NCI-H1417 (cell line): ENCODE results near the gene ACKR2.
"Not testable (repeated sequence)": the region's sequence is repeated elsewhere in the genome, so short reads cannot be mapped to it uniquely, and the experiment has no call there.

Experiments
- DNase-seq, 3 experiments: peaks; one replicate each; lab custom pipeline; 2025; lab: John Stamatoyannopoulos, UW

Gene ACKR2

DNA sequence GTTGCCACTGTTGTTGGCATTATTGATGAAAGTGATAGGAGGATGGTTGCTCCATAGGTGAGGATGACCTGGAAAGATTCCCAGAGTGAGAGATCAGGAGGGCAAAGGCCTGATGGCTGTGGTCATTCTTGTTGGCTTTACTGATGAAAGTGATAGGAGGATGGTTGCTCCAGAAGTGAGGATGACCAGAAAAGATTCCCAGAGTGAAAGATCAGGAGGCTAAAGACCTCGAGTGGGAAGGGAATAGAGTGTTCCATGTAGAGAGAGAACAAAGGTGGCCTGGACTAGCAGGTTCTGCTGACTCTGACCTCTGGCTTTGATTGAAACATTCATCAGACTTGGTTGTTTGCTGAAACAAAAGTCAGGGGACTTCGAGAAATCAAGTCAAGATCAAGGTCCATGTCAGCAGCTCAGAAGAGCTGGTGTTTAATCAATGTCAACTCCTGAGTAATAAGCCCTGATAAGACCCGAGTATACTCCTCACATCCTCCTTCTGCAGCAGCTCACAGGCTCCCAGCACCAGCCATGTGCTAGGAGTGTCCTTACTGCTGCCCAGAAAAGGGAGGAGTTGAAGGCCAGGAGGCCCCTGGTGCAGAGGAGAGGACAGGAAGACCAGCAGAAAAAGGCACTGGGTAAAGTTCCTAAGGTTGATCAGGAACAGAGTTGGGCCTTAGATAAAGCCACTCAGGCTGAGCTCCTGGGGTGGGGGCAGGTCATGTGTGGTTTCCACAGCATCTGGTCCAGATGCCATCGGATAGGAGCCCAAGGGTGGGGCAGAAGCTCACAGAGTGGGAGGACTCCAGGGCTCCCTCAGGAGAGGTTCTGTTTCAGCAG is 46.5 kb downstream of the ACKR2 start:
- no peak for DNase-seq

DNA sequence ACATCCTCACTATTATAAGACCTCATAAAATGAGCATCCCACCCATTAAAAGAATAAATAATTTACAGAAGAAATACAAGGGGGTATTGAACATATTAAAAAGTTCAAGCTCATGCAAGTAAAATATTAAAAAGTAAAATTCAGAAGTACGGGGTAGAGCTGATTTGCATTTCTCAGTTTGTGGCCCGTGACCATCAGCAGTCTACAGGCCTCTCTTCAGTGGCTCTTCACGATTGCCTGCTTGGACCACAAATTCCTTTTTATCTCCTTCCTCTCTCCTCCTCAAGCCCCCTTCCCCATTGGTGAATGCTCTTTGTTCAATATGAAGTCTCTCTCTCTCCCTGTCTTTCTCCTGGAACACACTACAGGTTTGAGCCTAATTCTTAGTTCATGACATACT is 47.3 kb downstream of the ACKR2 start:
- no peak for DNase-seq

DNA sequence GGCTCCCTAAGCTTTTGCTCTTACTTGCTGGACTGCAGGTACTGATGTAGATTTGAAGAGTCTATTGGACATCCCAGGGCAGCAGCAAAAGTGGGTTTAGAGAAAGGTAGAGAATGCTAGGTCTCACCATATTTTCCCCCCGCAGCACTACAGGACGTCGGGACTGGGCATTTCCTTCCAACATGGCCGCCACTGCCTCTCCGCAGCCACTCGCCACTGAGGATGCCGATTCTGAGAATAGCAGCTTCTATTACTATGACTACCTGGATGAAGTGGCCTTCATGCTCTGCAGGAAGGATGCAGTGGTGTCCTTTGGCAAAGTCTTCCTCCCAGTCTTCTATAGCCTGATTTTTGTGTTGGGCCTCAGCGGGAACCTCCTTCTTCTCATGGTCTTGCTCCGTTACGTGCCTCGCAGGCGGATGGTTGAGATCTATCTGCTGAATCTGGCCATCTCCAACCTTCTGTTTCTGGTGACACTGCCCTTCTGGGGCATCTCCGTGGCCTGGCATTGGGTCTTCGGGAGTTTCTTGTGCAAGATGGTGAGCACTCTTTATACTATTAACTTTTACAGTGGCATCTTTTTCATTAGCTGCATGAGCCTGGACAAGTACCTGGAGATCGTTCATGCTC is 55.2 kb downstream of the ACKR2 start:
- no peak for DNase-seq

DNA sequence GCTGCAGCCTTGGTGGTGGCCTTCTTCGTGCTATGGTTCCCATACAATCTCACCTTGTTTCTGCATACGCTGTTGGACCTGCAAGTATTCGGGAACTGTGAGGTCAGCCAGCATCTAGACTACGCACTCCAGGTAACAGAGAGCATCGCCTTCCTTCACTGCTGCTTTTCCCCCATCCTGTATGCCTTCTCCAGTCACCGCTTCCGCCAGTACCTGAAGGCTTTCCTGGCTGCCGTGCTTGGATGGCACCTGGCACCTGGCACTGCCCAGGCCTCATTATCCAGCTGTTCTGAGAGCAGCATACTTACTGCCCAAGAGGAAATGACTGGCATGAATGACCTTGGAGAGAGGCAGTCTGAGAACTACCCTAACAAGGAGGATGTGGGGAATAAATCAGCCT is 56.0 kb downstream of the ACKR2 start:
- DNase-seq = no peak

DNA sequence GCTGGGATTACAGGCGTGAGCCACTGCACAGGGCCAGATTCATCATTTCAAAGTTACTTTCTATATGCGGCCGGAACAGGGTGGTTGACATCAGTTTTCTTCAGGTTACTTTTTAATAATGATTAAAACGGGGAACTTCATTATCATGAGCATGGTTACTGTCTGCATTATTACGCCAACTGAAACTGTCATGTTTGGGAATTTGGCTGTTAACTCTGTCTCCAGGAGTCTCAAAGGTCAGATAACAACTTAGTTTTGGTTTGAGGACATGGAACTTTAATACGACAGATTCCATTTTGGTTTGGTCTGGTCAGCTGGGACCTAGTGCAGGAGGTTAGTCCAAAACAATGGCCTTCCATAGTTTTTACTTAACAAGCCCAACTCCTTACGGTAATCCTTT is 57.9 kb downstream of the ACKR2 start:
- no peak for DNase-seq

DNA sequence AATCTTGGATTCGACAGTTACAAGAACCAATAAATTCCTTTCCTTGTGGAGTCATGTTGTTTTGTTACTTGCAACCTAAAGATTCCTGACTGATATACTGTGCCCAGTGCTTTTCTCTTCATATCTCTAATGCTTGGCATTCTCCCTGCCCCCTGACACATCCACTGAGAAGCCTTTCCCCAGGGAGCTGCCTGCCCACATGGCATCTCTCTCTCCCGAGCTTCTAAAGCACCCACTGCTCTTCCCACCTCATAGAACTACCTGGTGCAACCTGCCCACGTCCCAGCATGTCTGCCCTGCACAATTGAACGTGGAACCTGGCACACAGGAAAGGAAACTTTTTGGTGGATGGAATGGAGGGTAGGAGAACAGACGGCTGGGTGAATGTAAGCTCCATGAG is 59.6 kb downstream of the ACKR2 start:
- DNase-seq = no peak

DNA sequence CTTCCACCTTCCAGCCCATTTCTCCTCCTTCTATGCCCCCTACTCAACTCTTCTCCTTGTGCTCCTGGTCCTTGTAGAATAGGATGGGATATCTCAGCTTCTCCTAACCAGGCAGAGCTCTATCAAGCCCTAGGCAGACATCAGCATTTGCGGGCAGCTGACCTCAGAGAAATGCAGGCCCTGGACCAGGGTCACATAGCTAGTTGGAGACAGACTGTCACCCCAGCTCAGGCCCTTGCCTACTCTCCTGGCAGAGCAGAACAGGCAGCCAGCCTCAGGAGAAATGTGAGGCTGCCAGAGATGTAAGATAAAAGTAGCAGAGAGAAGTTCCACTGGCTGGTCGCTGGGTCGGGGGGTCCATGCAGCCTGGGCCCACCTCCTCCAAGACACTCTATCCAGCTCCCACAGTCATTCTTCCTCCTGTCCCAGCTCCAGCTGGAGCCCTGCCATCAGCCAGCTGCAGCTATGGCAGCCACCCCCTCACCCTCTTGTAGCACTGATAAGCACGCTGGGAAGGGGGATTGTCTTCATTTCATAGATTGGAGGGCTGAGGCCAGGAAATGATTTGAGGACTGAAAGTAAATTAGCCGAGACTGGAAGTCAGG is 62.4 kb downstream of the ACKR2 start:
- no peak for DNase-seq

DNA sequence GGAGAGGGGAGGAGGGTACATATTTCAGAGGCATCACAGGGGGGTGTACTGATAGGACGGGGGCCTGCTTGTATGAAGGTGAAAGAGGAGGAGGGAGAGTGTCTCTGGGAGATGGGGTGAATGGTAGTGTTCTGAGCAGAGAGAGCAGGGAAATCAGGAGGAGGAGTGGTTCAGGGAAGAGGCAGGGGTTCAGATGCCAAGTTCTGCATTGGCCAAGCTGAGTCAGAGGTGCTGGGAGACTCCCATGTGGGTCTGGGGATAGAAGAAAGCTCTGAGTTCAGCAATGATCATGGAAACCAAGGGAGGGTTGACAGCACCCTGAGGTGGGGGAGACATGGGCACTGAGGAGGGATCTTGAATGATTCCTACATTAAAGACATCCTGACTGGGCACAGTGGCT is 63.5 kb downstream of the ACKR2 start:
- DNase-seq = no peak

DNA sequence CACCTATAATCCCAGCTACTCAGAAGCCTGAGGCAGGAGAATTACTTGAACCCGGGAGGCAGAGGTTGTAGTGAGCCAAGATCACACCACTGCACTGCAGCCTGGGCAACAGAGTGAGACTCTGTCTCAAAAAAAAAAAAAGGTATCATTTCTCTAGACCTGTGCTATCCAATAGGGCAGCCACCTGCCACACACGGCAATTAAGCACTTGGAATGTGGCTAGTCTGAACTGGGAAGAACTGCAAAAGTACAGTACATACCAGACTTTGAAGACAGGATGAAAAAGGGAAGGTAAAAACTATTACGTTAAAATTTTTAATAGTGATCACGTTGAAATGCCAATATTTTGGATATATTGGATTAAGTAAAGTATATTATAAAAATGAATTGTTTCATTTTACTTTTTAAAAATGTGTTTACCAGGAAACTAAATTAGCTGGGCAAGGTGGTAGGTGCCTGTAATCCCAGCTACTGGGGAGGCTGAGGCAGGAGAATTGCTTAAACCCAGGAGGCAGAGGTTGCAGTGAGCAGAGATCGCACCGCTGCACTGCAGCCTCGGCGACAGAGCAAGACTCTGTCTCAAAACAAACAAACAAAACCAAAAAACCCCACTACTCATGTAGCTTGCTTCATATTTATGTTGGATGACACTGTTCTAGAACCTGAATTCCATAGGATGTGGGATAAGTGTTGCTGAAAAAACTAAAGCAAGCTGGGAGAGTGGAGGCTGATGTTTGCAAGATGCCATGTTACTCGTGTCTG is 64.2 kb downstream of the ACKR2 start:
- DNase-seq = no peak

DNA sequence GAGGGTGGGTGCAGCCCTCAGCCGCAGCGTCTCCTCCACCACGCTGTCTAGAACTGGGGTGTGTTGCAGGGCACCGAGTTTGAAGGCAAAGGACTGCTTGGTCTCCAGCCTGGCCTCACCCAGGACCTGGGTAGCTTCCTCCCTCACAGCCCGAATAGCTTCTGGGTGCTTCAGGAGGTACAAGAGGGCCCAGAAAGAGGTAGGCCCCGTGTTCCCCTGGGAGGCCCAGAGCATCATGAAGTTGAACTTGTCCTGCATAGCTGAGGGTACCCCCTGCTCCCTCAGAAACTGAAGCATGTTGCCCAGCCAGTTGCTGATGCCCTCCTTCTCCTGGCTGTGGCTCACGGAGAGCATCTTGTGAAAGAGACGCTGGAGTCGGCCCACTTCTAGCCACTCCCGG is 65.5 kb downstream of the ACKR2 start:
- no peak for DNase-seq

DNA sequence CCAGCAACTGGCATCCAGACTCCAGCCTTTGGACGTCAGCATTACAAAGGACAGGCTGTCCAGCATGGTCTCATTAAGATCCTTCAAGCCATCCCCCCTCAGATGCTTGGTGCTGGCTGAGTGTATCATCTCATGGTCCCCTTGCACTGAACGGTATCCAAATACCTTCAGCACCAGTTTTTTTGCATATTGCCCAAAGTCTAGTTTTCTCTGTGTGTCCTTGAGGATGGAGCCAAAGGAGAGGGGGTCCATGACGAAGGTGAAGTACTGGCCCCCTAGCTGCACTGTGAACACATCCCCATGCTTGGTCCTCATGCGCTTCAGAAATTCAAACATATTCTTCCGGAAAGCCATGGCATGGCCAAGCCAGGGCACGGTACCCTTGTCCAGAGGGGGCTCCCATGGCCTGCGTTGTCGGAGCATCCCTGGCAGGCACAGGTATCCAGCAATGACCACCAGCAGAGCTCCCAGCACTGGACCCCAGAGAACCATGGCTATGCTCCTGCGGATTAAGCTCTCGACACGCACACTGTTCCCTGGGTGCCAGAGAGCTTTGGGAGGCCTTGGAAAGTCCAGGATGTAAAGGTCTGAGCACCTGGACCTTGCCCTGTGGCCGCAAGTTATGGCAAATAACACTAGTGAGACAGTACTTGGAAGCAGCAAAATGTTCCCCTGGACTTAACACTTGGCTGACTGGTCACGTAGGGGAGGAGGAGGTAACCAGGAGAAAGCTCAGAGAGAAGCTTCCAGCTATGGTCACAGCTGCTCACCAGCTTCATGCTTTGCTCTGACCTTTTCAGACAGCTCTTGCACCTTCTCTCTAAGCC is 66.3 kb downstream of the ACKR2 start, which contains the start of gene CYP8B1:
TSS of gene CYP8B1 (minus strand) at position 555 of the 827 bp plus-strand sequence. CDS start at position 492, 63 bp downstream.
- DNase-seq = no peak

DNA sequence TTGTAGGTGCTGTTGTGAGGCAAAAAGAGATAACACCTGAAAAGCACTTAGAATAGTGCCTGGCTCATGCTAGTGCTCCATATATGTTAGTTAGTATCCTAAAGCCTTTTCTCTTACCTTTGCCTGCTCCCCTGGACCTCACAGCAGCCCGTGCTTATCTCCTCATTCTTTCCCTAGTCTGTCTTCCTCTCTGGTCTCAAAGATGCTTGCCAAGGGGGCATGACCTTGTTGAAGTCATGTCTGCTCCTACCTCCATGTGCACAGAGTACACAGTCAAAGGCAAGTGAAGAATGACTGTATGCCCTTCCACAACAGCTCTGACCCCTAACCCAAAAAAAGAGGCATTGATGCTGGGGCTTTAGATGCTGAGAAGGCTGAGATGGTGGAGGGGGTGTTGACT is 67.2 kb downstream of the ACKR2 start:
- no peak for DNase-seq

DNA sequence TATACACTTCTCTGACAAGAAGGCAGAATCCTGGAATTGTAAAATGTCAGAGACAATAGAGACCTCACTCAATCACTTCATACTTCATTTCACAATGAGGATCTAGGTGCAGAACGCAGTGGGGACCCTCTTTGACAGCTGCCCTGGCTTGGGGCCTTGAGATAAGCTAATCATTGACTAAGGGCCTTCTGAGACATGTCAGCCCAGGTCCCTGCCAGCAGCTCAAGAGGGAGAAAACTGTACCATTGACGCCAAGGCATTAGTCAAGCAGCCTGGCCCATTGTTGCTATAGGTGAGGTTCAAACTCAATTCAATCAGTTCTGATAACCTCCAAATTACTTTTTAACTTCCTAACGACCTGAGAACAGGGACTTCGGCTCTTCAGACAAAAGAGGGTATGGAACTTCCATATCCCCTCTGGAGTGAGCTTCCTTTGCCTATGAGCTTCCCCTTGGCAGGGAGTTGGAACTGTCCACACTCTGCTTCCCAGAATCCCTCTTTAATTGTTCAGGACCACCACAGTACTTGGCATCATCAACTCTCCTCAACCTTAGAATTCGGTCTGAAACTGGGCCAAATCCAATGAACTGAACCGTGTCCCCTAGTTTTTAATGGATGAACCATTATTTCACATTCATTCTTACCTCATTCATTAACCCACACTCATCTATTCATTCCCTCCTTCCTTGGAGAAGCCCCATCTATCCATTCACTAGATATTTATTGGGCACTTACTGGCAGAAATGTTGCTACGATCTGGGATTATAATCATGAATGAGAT is 67.9 kb downstream of the ACKR2 start:
- no peak for DNase-seq

DNA sequence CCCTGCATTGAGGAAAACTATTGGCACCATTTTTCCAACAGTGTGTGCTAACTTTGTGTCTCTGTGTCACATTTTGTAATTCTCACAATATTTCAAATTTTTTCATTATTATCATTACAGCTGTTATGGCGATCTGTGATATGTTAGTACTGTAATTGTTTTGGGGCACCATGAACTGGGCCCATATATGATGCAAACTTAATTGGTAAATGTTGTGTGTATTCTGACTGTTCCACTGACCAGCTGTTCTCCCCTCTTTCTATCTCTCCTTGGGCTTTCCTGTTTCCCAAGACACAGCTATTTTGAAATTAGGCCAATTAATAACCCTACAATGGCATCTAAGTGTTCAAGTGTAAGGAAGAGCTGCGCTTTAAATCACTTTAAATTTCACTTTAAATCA is 68.6 kb downstream of the ACKR2 start:
- DNase-seq = no peak

DNA sequence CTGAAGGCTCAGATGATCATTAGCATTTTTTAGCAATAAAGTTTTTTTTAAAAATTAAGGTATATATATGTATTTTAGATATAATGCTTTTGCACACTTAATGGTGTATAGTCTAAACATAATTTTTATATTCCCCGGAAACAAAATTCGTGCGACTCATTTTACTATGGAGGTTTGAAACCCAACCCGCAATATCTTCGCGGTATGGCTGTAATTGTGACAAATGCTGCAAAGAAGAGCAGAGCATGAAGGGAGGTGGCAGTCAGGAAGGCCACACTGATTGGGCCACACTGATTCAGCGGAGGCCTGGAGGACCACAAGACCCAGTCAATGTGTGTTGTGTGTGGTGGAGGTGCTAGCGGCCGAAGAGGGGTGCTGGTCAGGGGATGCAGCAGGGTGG is 70.9 kb downstream of the ACKR2 start:
- DNase-seq = no peak

DNA sequence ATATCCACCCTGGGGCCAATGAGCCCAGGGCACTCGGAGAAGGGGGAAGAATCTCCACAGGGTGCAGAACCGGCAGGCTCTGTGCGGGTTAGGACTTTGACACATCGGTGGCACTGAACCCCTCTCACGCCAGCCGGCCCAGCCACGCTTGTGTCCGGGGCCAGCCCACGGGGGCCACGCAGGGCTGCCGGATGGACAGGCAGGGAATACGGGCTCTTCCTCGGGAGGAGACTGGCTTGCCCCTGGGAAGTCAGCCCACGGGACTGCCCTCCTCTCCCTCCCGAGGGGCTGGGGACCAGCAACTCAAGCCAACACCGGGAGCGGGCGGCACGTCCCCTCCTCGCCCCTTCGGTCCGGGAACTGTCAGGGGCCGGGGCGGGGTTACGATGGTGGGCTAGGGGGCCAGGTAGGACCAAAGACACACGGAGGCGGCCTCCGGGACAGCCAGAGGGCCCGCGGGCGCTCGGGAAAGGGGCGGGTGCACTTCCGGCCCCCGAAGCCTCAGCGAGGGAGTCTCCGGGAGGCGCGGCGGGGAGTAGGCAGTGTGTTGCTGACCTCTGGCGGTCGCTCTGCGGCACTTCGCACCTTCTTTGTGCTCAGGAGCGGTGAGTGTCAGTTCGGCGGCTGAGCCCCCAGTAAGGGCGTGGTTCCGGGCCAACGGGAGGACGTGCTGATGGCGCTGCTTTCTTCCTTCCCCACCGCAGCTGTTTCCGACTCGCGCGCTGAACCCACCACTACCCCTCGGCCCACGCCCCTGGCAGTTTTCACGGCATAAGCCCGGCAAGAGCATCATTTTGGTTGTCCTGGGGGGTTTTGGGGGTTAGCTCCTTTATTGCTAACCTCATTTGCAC is 71.6 kb downstream of the ACKR2 start:
- DNase-seq = peak; percentile 57 to 79 (median 68)

DNA sequence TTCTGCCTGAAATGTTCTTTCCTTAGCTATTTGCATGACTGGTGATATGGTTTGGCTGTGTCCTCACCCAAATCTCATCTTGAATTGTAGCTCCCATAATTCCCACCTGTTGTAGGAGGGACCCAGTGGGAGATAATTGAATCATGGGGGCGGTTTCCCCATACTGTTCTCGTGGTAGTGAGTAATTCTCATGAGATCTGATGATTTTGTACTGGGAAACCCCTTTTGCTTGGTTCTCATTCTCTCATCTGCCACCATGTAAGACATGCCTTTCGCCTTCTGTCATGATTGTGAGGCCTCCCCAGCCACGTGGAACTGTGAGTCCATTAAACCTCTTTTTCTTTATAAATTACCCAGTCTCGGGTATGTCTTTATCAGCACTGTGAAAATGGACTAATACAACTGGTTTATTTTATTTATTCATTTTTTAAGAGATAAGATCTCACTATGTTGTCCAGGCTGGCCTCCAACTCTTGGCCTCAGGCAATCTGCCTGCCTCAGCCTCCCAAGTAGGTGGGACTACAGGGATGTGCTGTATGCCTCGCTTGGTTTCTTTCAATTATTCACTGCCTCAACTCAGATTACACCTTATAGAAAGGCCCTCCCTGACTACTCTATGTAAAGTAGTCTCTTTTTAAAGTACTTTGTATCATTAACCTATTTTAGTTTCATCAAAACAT is 74.1 kb downstream of the ACKR2 start:
- DNase-seq = not testable (repeated sequence)

DNA sequence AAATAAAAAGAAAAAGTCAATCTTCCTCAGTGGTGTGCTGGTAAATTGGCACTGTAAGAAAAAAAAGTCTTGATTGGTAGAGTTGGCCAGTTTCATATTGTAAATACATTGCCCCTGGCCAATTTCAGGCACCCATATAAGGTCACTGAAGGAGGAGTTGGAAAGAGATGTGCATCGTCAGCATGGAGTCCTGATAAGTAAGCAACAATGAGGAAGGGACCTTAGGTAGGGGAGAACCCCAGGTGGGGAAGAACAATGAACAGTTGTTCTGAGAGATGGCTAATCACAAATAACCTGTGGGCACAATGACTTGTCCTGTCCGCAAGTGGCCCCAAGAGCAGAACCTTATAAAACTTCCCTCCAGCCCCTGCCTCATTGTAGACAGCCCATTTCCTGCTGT is 75.1 kb downstream of the ACKR2 start:
- no peak for DNase-seq

DNA sequence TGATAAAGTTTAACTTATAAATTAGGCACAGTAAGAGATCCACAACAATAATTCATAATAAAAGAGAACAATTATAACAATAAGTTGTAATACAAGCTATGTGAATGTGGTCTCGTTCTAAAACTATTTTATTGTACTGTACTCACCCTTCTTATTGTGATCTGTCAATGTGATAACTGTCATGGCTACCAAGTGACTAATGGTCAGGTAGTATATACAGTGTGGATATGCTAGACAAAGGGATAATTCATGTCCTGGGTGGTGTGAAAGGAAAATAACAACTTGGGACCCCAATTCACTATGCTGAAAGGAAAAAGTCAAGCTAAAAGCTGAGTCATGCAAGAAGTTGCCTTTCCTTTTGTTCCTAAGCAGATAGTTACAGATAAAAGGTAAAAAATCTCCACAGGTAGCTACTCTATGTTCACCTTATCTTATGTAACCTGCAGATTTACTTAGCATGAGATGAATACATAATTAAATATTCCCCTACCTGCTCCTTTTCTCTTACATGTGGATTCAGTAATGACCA is 77.1 kb downstream of the ACKR2 start:
- DNase-seq = no peak
